ENCODE data around the gene DPH7.
"Not testable (repeated sequence)": the region's sequence is repeated elsewhere in the genome, so short reads cannot be mapped to it uniquely, and the experiment has no call there.

The DPH7 gene

DNA sequence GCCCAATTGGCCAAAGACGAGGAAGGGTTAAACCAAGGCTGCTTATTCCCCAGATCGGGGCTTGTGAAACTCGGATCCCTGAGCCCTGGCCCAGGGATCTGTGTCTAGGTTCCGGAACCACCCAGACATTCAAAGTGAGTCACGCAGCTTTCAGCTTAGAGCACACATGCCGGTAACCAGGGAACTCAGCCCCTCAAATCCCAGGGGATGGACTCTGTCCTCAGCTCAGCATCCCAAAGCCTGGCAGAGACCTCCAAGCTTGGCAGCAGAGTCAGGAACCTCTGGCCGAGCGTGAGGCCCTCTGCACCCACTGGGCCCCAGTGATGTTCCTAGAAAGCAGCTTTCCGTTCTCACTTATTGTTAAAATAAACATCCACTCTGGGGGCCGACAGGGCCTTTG is 33.6 kb downstream of the DPH7 start:
- no peak for DNase-seq

DNA sequence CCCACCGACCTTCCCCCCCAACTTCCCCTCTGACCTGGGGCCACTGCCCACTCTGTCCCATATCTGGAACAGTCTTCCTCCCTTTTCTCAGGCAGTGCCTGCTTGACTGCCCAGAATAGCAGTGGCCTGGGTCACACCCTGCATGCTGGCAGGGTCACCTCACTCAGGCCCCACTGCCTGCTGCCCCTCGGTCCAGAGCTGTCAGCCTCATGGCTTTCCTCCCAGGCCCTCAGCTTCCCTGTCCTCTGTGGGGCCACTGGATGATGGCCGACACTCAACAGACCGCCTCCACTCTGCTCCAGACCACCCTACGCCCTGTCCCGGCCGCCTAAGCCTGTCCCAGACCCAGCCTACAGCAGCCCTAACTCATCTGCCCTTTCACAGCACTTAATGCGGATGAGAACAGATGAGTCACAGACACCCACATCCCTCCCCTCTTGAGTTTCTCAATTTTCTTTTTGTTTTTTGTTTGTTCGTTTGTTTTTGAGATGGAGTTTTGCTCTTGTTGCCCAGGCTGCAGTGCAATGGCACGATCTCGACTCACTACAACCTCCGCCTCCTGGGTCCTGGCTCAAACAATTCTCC is 34.5 kb downstream of the DPH7 start:
- no peak for DNase-seq

DNA sequence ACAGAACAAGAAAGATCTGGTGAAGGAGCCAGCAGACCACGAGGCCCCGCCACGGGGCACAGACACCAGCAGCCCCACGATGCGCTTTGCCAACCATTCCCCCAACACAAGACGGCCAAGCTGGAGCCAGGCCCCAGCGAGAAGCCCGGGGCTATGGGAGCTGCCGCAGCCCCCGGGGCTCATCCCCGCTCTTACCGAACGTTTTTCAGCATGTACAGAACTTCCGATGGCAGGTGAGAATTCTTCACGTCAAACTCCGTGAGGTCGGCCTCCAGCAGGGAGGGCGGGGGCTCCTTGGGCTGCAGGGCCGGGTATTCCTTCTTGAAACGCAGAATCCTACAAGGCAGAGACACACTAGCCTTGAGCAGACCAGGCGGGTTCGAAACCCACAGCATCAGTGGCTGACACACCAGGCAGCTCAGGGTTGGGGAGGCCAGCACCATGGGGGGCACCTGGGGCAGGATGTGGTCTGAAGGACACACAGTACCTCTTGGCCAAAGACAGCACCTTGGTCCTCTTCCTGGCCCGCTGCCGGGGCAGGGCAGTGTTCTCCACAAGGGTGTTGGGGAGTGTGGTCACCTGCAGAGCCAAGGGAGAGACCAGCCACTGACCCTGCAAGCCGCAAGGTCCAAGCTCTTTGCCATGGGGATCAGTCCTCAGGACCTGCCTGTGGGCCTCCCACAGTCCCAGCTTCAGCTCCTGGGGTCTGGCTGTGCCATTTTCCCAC is 35.3 kb downstream of the DPH7 start:
- no peak for DNase-seq

DNA sequence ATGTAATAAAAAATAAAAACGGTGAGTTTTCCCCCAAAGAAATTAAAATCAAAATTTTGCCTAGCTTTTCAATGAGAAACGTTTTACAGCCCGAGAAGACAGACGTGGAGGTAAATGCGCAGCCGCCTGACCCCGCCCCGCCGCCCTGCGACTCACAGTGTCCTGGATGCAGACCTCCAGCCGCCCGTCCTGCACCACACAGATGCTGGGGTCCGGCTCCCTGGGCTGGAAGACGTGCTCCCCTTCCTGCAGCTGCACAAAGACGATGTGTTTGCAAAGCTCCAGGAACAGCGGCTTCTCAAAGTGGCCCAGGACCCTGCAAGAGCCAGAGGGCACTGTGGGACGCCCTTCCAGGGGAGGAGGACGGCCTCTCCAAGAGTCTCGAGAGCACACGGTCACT is 36.2 kb downstream of the DPH7 start:
- no peak for DNase-seq

DNA sequence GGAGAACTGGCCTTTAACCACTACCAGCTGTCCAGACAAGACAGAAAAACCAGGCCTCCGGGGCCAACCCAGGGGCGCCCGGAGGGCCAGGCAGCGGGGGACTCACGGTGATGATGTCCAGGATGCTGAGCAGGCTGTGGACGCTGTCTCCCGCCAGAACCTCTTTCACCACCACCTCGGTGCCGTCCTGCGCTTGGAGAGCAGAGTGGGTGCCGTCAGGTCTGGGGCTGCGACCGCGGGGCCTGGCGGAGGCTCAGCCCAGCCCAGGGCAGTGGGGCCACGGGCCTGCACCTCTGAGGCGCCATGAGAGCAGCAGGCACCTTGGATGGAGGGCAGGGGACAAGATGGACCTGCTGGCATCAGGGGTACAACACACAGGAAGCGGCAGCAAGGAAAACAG is 38.2 kb downstream of the DPH7 start:
- no peak for DNase-seq

DNA sequence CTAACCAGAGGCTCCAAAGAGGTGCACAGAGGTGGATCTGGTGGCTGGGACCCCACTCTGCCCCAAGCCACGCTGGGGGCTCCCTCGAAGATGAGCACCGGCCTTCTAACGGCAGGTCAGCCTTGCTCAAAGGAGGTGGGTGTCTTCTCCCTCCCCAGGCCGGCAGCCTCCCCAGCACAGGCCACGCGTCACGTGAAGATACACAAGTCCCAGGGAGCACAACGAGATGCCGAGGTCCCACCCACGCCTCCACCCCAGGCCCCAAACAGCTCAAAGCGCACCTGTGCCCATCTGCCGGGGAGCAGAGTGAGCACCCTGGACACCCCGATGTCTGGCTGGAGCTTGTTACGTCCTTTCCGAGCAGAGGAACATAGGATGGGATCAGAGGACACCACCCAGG is 40.7 kb downstream of the DPH7 start:
- no peak for DNase-seq

DNA sequence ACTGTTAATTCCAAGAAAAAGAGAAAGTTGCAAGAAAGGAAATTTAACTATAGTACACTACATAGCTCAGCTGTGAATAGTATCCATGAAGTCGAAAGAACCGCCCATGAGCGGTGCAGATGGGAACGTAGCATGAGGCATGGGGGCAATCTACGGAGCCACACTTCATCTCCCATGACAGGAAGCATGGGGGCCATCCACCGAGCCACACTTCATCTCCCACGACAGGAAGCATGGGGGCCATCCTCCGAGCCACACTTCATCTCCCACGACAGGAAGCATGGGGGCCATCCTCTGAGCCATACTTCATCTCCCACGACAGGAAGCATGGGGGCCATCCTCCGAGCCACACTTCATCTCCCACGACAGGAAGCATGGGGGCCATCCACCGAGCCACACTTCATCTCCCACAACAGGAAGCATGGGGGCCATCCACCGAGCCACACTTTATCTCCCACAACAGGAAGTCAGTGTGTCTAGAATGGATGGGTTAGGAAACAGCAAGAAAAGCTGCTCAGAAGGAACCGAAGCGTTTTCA is 42.1 kb downstream of the DPH7 start:
- not testable (repeated sequence) for DNase-seq

DNA sequence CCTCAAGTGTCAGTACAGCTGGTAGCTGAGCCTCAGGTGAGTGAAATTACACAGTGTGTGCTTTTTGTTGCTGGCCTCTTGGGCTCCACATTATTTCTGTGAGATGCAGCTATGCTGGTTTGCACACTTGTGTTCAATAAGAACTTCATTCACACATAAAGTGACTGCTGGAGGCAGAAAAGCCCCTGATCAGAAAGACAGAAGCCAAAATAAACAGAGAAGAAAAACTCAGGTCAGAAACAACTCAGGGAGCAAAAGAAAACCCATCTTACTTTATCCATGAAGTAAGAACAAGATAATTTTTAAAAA is 43.7 kb downstream of the DPH7 start:
- no peak for DNase-seq

DNA sequence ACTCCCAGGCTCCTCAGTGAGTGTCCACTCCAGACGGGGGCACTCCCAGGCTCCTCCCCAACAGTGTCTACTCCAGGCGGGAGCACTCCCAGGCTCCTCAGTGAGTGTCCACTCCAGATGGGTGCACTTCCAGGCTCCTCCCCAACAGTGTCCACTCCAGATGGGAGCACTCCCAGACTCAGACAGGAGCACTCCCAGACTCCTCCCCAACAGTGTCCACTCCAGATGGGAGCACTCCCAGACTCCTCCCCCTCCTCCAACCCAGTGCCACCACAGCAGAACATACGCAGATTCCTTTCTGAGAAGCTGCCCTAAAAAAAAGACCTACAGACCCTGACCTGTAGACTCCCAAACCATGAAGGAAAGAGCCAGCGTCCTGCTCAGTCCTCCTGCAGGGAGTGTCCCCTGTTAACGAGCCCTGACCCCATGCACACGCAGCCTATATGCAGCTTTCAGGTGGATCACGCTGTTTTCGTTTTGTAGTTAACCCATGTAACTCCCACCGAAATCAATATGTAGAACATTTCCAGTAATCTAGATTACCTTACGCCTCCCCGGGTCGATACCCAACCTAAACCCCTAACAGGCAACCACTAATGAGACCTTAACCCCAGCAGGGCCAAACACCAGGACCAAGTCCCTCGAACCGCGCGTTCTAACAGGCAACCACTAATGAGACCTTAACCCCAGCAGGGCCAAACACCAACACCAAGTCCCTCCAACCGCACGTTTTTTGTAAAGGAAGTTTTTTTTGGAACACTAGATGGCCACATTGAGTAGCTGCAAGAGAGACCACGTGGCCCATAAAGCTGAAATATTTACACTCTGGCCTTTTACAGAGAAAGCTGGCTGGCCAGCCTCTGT is 44.2 kb downstream of the DPH7 start:
- DNase-seq: peak; percentile 65

DNA sequence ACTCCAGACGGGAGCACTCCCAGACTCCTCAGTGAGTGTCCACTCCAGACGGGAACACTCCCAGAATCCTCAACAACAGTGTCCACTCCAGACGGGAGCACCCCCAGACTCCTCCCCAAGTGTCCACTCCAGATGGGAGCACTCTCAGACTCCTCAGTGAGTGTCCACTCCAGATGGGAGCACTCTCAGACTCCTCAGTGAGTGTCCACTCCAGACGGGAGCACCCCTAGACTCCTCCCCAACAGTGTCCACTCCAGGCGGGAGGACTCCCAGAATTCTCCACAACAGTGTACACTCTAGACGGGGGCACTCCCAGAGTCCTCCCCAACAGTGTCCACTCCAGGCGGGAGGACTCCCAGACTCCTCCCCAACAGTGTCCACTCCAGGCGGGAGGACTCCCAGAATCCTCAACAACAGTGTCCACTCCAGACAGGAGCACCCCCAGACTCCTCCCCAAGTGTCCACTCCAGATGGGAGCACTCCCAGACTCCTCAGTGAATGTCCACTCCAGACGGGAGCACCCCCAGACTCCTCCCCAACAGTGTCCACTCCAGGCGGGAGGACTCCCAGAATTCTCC is 45.7 kb downstream of the DPH7 start:
- not testable (repeated sequence) for DNase-seq

DNA sequence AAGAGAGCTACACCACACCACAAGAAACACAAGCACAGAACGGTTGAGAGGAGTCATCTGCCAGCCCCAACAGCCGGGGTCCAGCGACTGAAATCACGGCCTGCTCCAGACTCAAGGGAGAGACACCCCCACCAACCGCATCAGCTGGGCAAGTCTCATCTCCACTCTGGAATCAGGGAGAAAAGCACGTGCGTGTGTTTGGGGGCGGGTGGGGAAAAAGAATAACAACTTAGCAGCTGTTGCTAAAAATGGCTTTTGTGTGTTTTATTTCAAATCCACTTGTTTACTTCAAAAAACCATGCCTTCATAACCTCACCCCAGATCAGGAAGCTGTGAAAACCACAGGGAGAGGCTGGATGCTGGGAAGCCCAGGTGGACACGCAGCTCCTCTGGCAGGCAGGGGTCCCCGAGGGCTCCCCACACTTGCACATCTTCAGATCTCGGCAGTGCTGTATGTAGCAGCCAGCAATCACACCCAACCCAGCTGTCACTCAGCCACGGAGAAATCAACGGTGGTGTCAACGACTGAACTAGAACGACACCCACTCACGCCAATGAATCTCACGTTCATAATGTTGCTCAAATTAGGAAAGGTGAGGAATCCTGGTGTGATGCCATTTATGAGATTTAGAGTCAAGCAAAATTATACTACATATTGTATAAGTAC is 47.5 kb downstream of the DPH7 start:
- no peak for DNase-seq

DNA sequence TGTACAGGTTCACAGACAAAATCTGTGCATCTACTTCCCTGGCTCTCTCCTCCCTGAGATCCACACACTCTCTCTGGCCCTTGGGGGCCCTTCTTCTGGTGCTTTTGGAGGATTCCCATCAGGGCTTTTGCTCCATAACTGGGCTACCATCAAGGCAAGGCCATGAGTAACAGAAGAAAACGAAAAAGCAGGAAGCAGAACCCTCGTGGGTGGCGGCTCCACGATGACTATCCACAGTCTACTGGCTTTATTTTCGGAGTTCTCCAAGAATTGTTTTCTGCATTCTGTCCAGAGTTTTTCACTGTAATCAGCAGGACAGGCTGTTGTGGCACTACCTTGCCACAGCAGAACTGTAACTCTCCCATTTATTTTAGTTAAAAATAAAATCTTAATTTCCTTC is 48.4 kb downstream of the DPH7 start:
- DNase-seq: no peak

DNA sequence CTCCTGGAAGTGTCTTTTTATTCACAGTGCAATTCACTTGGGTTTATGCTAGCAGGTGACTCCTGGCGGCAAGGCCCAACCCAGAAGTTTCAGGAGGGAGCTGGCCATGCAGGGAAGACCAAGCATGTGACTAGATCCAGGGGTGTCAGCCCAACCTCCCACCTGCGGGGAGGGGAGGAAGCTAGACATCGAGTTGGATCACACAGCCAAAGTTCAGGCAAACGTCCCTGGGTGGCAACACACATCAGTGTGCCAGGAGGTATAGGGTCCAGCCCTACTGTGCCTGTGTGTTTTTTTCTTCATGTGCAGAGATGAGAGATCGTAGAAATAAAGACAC is 53.8 kb downstream of the DPH7 start:
- no peak for DNase-seq

DNA sequence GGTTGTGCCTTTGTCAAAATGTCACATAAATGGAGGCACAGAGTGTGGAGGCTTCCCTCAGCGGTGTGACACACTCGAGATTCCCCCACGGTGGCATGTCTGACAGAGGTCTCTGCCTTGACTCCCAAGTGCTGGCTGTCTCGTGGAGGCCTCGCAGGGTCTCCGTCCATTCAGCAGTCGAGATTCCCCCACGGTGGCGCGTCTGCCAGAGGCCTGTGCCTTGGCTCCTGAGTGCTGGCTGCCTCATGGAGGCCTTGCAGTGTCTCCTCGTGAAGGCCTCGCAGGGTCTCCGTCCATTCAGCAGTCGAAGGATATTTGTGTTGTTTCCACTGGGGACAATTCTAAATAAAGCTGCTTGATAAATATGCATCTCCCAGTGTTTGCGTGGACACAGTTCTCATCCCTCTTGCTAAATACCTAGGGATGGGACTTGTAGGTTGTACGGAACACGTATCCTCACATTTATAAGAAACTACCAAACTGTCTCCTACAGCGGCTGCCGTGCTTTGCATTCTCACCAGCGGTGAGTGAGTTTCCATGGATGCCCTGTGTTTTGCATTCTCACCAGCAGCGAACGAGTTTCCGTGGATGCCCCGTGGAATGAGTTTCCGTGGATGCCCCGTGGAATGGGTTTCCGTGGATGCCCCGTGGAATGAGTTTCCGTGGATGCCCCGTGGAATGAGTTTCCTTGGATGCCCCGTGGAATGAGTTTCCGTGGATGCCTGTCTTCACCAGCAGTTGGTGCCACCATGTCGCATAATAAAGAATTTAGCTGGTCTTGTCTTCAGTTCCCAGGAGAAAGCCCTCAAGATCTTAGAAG is 54.4 kb downstream of the DPH7 start:
- no peak for DNase-seq

DNA sequence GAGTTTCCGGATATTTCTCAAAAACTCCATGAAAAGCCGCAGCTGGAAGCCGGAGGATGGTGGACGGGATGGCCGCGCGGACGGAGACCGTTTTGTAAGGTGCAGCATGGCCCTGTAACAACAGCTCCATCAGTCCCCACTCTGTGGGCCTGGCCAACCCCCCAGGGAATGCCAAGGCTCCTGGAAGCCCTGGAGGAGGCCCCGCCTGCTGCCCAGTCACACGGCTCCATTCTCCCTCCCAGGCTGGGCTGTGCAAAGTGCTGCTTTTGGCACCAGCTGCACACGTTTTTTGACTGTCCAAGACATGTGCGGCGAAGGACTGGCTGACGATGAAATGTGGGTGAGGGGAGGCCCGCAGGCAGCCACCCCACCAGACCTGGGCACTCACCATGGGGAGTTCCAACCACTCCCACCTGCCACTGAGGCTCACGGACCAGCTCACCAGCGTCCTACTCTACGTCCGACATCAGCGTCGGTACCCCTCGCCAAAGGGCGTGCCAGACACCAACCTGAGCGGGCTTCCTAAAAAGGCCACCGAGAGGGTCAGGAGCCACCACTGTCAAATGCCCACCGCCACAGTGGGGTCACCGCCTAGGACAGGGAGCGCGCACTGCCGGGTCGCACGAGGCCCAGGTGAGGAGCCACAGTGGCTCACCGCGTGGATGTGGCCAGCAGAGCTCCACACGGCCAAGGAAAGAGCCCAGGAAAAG is 55.8 kb downstream of the DPH7 start:
- no peak for DNase-seq

DNA sequence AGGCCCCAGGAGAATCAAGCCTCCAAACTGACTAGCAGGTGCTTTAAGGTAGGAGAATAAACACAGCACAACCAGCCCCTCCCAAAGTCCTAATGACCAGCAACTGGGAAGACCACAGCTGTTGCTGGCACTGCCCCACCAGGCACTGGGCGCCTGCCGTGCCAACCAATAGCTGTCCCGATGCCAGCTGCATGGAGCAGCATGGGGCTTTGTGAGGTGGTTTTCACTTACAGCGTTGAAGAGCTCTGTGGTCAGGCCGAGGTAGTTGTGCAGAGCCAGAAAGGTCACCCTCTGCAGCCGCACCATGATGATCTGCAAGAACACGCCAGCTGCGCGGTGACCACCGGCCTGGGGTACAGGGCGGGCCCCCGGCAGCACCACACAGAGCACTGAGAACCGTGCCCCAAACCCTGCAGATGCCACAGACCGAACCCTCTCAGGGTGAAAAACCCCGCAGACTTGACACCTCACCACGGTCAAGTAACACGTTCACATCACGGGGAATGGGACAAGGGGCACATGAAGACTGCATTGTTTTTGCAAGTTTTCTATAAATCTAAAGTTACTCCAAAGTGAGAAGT is 57.2 kb downstream of the DPH7 start:
- no peak for DNase-seq

DNA sequence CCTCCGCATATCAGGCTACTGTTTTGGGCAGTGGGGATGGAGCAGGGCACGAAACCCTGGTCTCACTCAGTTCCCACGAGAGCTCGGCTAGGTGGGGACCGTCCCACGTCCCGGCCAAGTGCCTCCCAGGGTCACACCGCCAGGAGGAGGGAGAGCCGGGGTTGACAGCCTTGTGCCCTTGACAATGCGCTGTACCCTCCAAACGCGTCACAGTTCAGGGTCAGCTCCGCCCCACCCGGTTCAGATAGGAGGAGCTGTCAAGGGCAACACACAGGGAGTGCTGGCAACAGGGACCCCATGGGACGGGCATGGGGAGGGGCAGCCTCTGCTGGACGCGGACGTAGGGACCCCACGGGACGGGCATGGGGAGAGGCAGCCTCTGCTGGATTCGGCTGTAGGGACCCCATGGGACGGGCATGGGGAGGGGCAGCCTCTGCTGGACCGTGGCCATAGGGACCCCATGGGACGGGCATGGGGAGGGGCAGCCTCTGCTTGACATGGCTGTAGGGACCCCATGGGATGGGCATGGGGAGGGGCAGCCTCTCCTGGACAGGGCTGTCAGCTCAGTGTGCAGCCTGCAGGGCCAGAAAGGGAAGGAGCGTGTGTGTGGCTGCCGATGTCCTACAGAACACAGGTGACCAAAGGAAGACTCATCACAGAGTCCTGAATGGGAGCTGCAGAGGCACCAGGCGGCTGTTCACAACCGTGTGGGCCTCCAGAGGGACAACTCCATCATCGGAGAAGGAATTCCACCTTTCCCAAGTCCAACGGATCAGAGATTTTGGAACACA is 57.9 kb downstream of the DPH7 start:
- DNase-seq: no peak

DNA sequence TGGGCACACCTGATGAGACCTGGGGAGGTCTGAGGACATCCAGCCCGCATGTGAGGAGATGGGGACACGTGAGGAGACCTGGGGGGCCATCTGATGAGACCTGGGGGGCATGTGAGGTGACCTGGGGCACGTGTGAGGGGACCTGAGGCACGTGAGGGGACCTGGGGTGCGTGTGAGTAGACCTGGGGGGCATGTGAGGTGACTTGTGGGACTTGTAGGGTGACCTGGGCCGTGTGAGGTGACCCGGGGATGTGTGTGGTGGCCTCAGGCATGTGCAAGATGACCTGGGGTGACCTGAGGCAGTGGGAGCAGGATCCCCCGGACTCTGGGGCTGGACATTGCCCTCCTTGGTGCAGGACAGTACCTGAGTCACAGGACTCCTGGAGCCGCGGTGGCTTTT is 59.2 kb downstream of the DPH7 start:
- no peak for DNase-seq

DNA sequence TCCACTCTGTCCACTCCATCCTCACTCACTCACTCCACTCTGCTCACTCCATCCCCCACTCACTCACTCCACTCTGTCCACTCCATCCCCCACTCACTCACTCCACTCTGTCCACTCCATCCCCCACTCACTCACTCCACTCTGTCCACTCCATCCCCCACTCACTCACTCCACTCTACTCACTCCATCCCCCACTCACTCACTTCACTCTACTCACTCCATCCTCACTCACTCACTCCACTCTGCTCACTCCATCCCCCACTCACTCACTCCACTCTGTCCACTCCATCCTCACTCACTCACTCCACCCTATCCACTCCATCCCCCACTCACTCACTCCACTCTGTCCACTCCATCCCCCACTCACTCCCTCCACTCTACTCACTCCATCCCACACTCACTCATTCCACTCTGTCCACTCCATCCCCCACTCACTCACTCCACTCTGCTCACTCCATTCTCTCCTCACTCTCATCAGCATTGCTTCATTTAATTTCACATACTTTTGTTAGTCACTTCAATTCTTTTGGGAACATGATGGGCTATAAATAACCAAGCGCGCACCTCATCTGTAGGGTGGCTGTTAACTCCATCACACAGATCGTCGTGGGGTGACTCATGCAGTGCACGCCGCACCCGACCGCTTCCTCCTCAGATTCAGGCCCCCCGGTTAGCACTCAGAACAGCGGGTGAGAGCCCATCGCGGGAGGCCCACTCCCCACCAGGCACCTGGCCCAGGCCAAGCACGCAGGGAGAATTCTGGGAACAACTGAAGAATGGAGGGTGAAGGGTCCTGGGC is 59.9 kb downstream of the DPH7 start:
- DNase-seq: not testable (repeated sequence)

Data from 8988T (cell line).